Measurements from ENCODE around the gene ALAS1.

ALAS1 gene

GRCh38 chr3:52238193-52238760 lies 40.3 kb downstream of the ALAS1 start:
- peak in 1 of 2 experiments; percentile 30 for DNase-seq

DNA sequence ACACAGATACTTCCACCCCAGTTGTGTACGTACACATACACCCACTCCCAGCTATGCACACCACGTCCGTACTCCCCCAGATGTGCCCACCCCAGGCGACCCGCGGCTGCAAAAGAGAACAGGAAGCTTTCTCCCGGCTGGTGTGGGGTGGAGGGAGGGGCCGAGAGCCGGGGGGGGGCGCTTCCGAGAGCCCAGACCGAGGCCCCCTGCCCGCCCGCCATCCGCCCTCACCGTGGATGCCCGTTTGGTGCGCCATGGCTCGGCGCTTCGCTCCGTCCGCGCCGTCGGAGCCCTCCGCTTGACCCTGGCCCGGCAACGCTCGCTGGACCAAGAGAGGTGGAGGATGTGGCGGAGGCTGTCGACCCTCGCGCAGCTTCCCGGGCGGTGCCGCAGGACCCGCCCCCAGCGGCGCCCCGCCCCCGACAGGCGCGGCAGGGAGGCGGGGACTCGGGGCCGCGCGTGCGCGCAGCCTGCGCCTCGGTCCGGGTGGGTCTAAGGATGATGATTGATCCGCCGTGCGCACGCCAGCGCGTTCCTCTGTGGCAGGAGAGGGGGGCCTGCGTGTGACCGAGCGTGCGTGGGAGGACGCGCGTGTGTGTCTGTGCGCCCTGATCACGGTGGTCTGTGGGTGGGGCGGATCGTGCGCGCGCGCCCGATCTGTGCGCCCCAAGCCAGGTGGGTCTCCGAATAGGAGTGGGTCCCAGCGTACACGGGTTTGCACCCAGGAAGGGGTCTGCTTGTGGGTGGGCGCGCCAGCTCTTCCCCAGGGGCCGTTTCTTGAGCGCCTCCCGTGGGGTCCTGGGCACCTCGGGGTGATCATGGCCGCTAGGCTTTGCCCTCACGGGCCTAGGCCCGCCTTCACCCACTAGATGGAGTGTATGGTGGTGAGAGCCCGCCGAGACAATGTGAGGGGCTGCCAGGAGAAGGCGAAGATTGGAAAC lies 41.1 kb downstream of the ALAS1 start, which contains the start of gene TWF2:
Gene TWF2, minus strand, starts transcription at position 398 of the 941 bp plus-strand sequence. Its CDS starts 142 bp downstream, at position 256.
- DNase-seq = peak; percentile 64 to 66

DNA sequence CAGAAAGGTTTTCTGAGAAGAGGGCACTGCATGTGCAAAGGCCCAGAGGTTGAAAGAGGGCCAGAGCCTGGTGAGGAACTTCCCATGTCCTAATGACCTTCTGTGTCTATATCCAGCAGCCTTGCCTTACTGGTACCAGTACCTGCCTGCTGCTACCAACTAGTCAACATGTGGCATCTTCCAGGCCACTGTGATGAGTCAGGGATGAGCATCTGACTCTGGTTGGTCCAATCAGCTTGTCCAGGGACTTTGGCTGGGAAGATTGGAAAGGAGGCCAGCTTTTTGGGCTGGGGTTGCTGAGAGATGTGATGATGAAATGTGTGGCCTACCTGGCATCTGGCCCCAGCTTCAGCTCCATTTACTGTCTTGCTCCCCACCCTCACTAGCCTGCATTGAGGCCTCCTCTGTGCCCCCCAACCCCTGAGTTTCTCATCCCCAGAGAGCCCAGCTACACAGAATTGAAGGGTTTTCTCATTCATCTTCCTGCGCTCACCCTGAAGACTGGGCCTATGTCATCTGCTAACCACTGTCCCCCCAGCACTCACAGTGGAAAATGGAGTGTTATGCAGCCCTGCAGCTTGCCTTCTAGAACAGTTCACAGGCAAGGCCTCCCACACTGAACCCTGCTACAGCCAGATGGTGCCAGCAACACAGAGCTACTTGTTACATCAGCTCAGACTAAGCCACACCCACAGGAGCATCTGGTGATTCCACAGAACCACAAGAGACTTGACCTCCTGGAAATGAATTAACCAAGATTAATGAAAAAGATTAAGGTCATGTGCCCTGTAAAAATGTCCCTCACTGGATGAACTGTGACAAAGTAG lies 42.3 kb downstream of the ALAS1 start:
- DNase-seq = peak in 1 of 2 experiments; percentile 18

GRCh38 chr3:52240886-52241370 lies 43.0 kb downstream of the ALAS1 start:
- DNase-seq = no peak

DNA sequence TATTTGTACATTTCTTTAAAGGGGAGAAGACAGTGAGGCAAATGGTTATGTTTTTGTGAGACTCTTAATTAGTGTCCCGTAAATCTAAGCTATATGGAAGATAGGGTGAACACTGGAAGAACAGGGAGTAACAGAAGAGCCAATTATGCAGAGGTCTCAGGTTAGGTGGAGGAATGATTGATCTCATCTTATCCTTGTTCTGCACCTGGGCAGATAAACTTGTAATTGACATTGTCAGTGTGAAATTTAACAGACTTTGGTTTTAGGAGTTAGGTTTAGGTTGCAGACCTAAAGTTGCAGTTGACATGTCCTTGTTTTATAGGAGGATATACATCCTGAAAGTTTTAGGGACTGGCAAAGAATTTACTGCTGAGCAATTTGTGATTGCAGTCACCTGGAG lies 44.1 kb downstream of the ALAS1 start:
- DNase-seq = no peak

DNA sequence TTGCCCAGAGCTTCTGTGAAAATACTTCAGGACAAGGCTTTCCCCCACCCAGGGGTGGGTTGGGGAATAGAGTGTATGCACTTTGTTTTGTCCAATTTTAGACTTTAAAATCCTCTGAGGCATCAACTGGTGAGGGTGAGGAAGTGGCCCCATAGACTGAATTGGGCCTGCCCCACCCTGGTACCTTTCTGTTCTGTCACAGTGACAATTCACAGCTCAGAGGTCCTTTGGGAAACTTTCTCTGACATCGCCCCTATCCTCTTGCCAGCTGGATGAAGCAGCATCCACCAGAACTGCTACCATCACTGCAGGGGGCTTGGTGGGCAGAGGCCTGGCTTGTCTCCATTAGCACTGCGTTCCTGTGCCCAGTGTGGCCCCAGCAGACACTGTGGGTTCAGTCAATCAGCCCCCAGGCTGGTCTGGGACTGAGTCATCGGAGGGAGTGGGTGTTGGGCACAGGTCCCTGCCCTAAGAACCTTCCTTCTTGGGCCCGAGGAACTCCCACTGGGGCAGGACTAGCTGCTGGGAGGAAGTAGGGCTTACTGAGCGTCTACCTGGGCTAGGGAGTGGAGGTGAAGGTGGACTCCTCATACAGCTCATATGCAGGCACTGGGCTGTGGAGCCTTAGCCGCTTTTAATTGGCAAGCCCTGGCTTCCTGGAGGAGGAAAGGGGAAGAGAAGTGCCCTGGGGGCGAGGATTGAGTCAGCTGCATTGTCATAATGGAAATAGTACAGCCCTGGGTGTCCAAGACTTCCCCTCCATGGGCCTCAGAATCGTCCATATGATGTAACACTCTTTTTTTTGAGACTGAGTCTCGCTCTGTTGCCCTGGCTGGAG lies 46.0 kb downstream of the ALAS1 start:
- DNase-seq = peak; percentile 53 to 63

DNA sequence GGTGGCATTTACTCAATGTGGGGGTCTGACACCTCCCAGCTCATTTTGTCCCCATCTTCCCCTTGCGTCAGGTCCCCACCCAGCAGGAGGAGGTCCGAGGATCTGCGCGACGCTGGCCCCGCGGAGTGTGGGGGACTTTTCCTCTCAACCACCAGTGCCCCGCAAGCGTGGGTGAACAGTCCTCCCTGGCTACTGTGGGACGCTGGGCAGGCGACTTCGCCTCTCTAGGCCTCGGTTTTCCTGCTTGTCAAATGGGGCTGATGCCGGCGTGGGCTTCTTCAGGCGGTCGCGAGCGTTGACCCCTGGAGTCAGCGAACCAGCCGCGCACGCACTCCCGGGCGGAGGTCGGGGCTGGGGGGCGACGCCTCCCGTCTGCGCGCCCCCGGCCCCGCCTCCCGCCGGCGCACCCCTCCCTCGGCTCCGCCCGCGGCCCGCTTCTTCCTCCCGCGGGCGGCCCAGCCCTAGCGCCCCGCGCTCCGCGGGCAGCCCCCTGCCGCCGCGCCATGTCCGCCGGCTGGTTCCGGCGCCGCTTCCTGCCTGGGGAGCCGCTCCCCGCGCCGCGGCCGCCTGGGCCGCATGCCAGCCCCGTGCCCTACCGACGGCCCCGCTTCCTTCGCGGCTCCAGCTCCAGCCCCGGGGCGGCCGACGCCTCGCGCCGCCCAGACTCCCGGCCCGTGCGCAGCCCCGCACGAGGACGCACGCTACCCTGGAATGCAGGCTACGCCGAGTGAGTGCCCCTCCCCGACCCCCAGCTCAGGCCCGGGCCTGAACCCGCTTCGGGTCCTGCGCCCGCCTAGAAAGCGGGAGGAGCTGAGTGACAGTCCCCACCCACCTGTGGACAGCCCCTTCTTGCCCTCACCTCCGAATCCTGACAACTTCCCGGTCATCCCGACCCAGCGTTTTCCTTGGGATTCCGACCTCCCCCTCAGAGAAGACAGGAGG lies 47.6 kb downstream of the ALAS1 start, which contains the start of gene PPM1M:
Gene PPM1M, plus strand, starts transcription at position 438 of the 942 bp plus-strand sequence. Its CDS starts 66 bp downstream, at position 504.
- no peak for DNase-seq

DNA sequence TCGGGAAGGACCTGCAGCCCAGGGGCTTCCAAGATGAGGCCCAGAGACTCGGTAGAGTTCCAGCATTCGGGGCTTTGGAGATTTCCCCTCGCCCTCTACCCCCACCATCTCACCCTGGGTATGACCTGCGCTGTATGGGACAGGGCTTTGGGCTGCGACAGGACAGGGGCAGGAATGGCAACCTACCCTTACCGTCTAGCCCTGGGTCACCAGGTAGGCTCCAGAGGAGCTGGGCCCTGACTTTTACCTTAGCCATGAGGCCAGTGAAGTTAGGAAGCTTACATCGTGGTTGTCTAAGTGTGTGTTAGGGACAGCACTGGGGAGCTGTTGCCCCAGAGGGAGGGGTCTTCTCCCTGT lies 48.3 kb downstream of the ALAS1 start:
- no peak for DNase-seq

GRCh38 chr3:52246728-52247408 lies 48.9 kb downstream of the ALAS1 start:
- DNase-seq = no peak

- DNase-seq = no peak
Measured at GRCh38 chr3:52247409-52248164, 49.6 kb downstream of the ALAS1 start.

DNA sequence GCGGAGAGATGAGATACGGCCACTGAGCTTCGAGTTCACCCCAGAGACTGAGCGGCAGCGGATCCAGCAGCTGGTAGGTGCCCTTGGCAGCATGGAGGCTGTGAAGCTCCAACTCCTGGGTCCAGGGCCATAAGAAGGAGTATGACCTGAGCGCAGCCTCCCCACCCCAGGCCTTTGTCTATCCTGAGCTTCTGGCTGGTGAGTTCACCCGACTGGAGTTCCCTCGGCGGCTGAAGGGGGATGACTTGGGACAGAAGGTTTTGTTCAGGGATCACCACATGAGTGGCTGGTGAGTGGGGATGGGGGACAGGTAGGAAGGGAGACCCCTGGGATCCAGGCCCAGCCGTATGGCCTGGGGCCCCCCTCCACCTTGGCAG lies 50.2 kb downstream of the ALAS1 start:
- DNase-seq = no peak

- DNase-seq = no peak
Measured at GRCh38 chr3:52248816-52249547, 51.0 kb downstream of the ALAS1 start.

DNA sequence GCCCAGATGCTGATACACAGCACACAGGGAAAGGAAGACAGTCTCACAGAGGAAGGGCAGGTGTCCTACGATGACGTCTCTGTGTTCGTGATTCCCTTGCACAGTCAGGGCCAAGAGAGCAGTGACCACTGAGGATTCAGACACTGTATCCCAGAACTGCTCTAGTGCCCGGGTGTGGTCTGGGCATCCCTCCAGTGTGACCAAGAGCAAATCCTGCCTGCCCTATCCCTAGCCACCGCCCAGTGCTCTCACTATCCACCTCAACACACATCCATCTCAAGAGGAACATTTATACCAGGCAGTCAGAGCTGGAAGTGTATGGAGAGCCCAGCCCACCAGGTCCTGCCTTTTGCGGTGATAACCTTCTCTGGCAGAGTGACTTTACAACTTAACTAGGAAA lies 51.7 kb downstream of the ALAS1 start:
- DNase-seq = no peak

DNA sequence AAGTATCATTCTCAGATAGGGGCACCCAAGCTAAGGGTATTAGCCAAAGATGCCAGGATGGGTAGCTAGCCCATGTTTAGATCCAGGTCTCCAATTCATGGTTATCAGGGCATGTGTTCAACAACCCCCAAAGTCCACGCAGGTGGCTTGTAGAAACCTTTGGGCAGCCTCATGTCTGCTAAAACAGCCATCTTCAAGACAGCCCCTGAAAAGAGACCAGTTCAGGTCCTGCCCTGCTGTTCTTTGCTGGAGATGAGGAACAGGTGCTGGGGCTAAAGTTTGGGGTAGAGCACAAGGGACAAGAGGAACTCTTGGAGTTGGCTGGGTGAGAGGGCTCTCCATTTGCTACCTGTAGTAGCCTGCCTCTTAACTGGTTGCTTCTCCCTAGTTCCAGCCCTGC lies 52.2 kb downstream of the ALAS1 start:
- DNase-seq = no peak

- DNase-seq = peak; percentile 94 to 96
Measured at GRCh38 chr3:52253314-52254304, 55.6 kb downstream of the ALAS1 start.

- DNase-seq = no peak
Measured at GRCh38 chr3:52254608-52255007, 56.6 kb downstream of the ALAS1 start.

GRCh38 chr3:52256159-52256558 lies 58.2 kb downstream of the ALAS1 start:
- no peak for DNase-seq

- DNase-seq = no peak
Measured at GRCh38 chr3:52256622-52257021, 58.7 kb downstream of the ALAS1 start.

All from Kasumi-1 (cell line).